Sigmoid colon (tissue), 7 donors: ENCODE data around the gene STPG1. TPM values are rescaled to one million over a fixed set of nuclear protein-coding genes. Genes with fewer than 3 reads are reported as not detected.
A peak's percentile ranks its signal among the peaks of the same experiment; 100 is the strongest.
"Not testable (repeated sequence)": the region's sequence is repeated elsewhere in the genome, so short reads cannot be mapped to it uniquely, and the experiment has no call there.

ENCODE experiments used
- DNase-seq: peaks from one replicate; pipeline ENCODE4 v3.0.0-alpha.2; 2019
- H3K27ac ChIP-seq, 4 donors: fragments of 200-600 bp; sonication (generic); one replicate each; pipeline ENCODE4 v1.5.1; 2016 to 2019; ENCODE audit warnings: mild to moderate bottlenecking in 1 of 4
- H3K27me3 ChIP-seq, 3 donors: fragments of 200-600 bp; sonication (generic); one replicate each; pipeline ENCODE4 v1.5.1; 2019; ENCODE audit warnings: mild to moderate bottlenecking in 1 of 3
- H3K36me3 ChIP-seq, 4 donors: fragments of 200-600 bp; sonication (generic); one replicate each; pipeline ENCODE4 v1.5.1; 2016 to 2019
- H3K4me1 ChIP-seq, 4 donors: fragments of 200-600 bp; sonication (generic); one replicate each; pipeline ENCODE4 v1.5.1; 2017 to 2019
- H3K4me3 ChIP-seq, 4 donors: fragments of 200-600 bp; sonication (generic); one replicate each; pipeline ENCODE4 v1.5.1; 2017 to 2019; ENCODE audit warnings: mild to moderate bottlenecking in 2 of 4, moderate library complexity in 1 of 4
- H3K9me3 ChIP-seq, 4 donors: fragments of 200-600 bp in 3 of 4; sonication (generic) in 3 of 4; one replicate each; pipeline versions ENCODE4 v1.5.1 to v1.6.1; 2013 to 2019
- EP300 ChIP-seq, 4 donors: sonication (generic); formaldehyde crosslinking; IDR thresholded peaks; one replicate each; pipeline ENCODE4 v1.6.1; 2017; ENCODE audit warnings: antibody characterized with exemption in 4 of 4
- POLR2A ChIP-seq, 2 donors: fragments of 450-650 bp; IDR thresholded peaks; one replicate each; pipeline ENCODE4 v1.6.1; 2016; ENCODE audit warnings: antibody characterized with exemption in 2 of 2, mild to moderate bottlenecking in 2 of 2, moderate library complexity in 2 of 2
- POLR2AphosphoS5 ChIP-seq, 4 donors: sonication (generic); formaldehyde crosslinking; IDR thresholded peaks; one replicate each; pipeline ENCODE4 v1.6.1; 2017; ENCODE audit warnings: antibody characterized with exemption in 4 of 4
- whole genome bisulfite sequencing, 2 donors: extraction: QIAGEN DNeasy Blood & Tissue Kit; methylation state at CpG; one replicate each; pipeline ENCODE4 v1.1.7; 2013; 5-methylcytosine and 5-hydroxymethylcytosine counted together
- intact Hi-C: fragments of 100-400 bp; cut with DNase I; formaldehyde crosslinking; loops from one replicate; pipeline ENCODE4 v1.15.1; 2023
- polyA plus RNA-seq, 3 donors: library from polyadenylated mRNA; stranded (reverse); fragments of 200-250 nt; gene quantifications; one replicate each; pipeline ENCODE4 v1.2.3, GENCODE V29; 2013
- total RNA-seq, 4 donors: library from RNA; depleted of rRNA; stranded (reverse); fragments of >200 nt; gene quantifications; one replicate each; pipeline ENCODE4 v1.1.0, GENCODE V29; 2016
- TF ChIP-seq, protein P1 (sequence below), 4 experiments: fragments of 450-650 bp in 3 of 4; fragments of 200-600 bp in 1 of 4; IDR thresholded peaks; one replicate each; pipeline ENCODE4 v1.5.1; 2016 to 2019; ENCODE audit warnings: antibody characterized with exemption in 4 of 4, mild to moderate bottlenecking in 3 of 4, moderate library complexity in 2 of 4
- donor health status: healthy with polysubstance abuse.
- donor health status: Bipolar disorder and iron deficiency.
- donor health status: healthy.

Gene STPG1, protein sequence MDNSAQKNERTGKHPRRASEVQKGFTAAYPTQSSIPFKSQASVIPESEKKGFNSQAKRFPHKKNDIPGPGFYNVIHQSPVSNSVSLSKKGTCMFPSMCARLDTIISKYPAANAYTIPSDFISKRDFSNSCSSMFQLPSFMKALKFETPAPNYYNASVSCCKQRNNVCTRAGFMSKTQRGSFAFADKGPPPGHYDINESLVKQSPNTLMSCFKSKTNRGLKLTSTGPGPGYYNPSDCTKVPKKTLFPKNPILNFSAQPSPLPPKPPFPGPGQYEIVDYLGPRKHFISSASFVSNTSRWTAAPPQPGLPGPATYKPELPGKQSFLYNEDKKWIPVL
- total RNA-seq, result 1 to 10 TPM; 2.3 to 4.6 (median 2.7) TPM
- 10 to 100 TPM; 11.3 to 12.7 (median 11.4) TPM for polyA plus RNA-seq

DNA sequence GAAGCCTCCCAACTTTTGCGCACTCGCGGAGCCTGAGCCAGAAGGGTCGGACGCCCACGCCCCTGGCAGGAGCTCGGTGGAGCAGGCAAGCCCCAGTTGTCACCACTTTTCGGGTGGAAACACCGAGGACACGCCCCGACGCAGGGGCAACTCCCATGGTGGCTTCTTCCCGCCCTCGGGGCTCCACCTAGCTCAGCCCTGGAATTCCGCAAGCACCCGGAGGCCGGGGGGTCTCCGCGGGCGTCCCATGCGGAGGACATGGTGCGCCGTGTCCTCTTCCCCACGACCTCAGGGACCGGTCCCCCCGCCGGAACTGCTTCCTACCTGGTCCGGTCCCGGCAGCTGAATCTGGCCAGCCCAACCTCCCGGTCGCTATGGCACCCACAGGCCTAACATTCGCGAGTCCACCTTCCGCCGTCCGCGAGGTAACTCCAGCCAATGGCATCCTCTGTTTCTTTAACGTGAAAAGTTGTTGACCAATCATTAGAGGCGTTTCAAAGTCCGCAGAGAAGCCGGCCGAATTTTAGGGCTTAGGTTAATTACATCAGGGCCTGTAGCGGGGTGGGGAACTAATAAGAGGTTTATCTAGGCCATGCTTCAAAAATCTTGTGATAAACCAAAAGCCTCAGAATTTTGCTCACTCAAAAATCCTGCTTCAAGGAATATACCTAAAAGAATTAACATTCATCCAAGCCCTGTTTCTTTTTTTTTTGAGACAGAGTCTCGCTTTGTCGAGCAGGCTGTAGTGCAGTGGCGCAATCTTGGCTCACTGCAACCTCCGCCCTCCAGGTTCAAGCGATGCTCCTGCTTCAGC lies at the start of gene STPG1:
TSS of gene STPG1 (minus strand) at position 433 of the 814 bp plus-strand sequence. CDS start 12,394 bp downstream, outside the sequence.
- Histone ChIP-seq H3K9me3 (no peaks in the 10 kb centered on the region), H3K27ac (peak within 1 kb of the TSS; percentile 62 to 84 (median 74)), H3K27me3 (no peaks in the 10 kb centered on the region), H3K4me1 (peaks cover 0 to 44% (median 26%) of the 10 kb centered on the region in 4 donors), H3K4me3 (peak within 1 kb of the TSS; percentile 62 to 86 (median 78)), H3K36me3 (no peaks in the 10 kb centered on the region)
- TF ChIP-seq EP300 (IDR thresholded peaks at IDR 0.05) (no peak), POLR2AphosphoS5 (IDR thresholded peaks at IDR 0.05) (peak in 2 of 4 donors; percentile 26 to 51), POLR2A (IDR thresholded peaks at IDR 0.05) (no peak)
- TF ChIP-seq, protein P1, sequence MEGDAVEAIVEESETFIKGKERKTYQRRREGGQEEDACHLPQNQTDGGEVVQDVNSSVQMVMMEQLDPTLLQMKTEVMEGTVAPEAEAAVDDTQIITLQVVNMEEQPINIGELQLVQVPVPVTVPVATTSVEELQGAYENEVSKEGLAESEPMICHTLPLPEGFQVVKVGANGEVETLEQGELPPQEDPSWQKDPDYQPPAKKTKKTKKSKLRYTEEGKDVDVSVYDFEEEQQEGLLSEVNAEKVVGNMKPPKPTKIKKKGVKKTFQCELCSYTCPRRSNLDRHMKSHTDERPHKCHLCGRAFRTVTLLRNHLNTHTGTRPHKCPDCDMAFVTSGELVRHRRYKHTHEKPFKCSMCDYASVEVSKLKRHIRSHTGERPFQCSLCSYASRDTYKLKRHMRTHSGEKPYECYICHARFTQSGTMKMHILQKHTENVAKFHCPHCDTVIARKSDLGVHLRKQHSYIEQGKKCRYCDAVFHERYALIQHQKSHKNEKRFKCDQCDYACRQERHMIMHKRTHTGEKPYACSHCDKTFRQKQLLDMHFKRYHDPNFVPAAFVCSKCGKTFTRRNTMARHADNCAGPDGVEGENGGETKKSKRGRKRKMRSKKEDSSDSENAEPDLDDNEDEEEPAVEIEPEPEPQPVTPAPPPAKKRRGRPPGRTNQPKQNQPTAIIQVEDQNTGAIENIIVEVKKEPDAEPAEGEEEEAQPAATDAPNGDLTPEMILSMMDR (IDR thresholded peaks at IDR 0.05), result no peak
- WGBS, 2 donors, result 2 to 7% methylated on average over 48 of the region's 48 CpGs
- intact Hi-C loops, result no loop called here
- DNase-seq, result peak; percentile 90

DNA sequence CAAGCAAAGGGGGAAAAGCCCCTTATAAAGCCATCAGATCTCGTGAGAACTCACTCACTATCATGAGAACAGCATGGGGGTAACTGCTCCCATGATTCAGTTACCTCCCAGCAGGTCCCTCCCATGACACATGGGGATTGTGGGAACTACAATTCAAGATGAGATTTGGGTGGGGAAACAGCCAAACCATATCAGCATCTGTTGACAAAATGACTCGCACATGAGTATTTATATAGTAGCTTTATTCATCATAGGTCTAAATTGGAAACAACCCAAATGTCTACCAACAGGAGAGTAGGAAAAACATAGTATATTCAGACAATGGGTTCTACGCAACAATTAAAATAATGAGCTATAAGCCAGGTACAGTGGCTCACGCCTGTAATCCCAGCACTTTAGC lies 48.5 kb upstream of the STPG1 start:
- H3K4me1 ChIP-seq, H3K27ac ChIP-seq, H3K4me3 ChIP-seq, intact Hi-C loops, H3K27me3 ChIP-seq, DNase-seq, H3K9me3 ChIP-seq: not testable (repeated sequence)
- peaks cover 3 to 83% (median 34%) of the 10 kb centered on the region in 4 donors for H3K36me3 ChIP-seq
- 82 to 88% methylated on average over 4 of the region's 4 CpGs for WGBS, 2 donors

DNA sequence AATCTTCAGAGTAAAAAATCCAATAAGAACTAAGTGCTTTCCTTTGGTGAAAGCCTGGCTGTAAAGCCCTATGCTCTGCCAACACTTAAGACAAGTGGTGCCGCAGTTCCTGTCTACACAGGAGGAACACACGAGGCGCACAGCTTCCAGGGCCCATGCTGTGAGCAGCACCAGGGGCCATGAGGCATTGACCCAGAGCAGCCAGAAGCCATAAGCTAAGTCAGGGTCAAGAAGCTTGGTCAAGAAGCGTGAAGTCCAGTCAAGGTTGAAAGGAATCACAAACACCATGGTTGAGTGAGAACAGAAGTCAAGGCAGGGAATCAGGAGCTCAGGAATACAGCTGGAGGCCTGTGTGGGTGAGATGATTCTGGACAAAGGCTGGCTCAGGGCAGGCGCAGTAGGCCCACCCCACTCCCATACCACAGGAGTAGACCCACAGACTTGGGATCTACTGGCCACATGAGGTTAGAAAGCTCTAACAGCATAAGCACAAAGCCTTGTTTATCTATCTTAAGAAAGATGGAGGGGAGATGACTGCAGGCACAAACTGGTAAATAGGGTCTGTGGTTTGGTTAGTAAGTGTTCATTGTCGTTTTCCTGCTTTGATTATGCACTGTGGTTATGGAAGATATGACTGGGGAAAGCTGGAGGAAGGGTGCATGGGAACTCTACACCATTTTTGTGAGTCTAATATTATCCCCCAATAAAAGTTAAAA lies 46.1 kb upstream of the STPG1 start:
- intact Hi-C loops, result no loop called here

DNA sequence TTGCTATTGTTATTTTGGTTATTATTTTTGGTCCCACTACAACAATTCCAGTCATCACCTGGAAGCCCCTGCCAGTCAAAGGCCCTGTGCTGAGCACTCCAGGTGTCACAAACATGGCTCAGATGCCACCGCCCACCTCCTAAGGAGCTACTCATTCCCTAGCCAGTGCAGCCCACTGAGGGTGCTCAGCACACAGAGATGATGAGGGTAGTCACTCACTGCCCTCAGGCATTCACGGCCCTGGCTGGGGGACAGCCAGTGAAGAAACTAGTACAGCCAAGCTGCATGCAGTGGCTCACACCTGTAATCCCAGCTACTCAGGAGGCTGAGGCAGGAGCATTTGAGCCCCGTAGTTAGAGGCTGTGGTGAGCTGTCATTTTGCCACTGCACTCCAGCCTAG lies 44.3 kb upstream of the STPG1 start:
- 94 to 95% methylated on average over 3 of the region's 3 CpGs for WGBS, 2 donors
- H3K9me3 ChIP-seq, result no peaks in the 10 kb centered on the region
- DNase-seq, result no peak
- no peaks in the 10 kb centered on the region for H3K4me1 ChIP-seq
- no peak overlapping the region for H3K4me3 ChIP-seq
- intact Hi-C loops, result no loop called here
- TF ChIP-seq EP300 (IDR thresholded peaks at IDR 0.05) (no peak), POLR2A (IDR thresholded peaks at IDR 0.05) (no peak), POLR2AphosphoS5 (IDR thresholded peaks at IDR 0.05) (no peak)
- TF ChIP-seq, protein P1 (IDR thresholded peaks at IDR 0.05), result no peak
- H3K36me3 ChIP-seq, result peaks cover 3 to 90% (median 36%) of the 10 kb centered on the region in 4 donors
- H3K27ac ChIP-seq, result no peak overlapping the region
- H3K27me3 ChIP-seq, result no peaks in the 10 kb centered on the region

More for the DNA sequence above, 46.1 kb upstream of the STPG1 start:
- Histone ChIP-seq H3K9me3 (no peaks in the 10 kb centered on the region), H3K36me3 (peaks cover 3 to 85% (median 33%) of the 10 kb centered on the region in 4 donors), H3K4me3 (no peak overlapping the region), H3K27me3 (no peaks in the 10 kb centered on the region), H3K27ac (no peak overlapping the region), H3K4me1 (peaks cover 0 to 4% (median 0%) of the 10 kb centered on the region in 4 donors)
- no peak for DNase-seq
- TF ChIP-seq POLR2AphosphoS5 (IDR thresholded peaks at IDR 0.05), result no peak
- no peak for TF ChIP-seq POLR2A (IDR thresholded peaks at IDR 0.05)
- TF ChIP-seq, protein P1 (IDR thresholded peaks at IDR 0.05), result no peak
- no peak for TF ChIP-seq EP300 (IDR thresholded peaks at IDR 0.05)
- 83 to 93% methylated on average over 6 of the region's 6 CpGs for WGBS, 2 donors
